ENCODE results near the gene HDAC9.

HDAC9 gene

GRCh38 chr7:18495412-18496340 is at the start of gene HDAC9:
Gene HDAC9, plus strand, starts transcription at chr7:18495749. Its CDS starts 554 bp downstream, at chr7:18496303.
- peak; percentile 85 to 94 (median 91) for DNase-seq

- DNase-seq = peak in 1 of 3 experiments; percentile 38
Measured at GRCh38 chr7:18445916-18446520, 49.5 kb upstream of the HDAC9 start.

GRCh38 chr7:18450019-18450418 is 45.5 kb upstream of the HDAC9 start:
- no peak for DNase-seq

GRCh38 chr7:18455606-18456005 is 39.9 kb upstream of the HDAC9 start:
- peak in 2 of 3 experiments; percentile 12 to 54 for DNase-seq

- DNase-seq = peak in 2 of 3 experiments; percentile 51 to 79
Measured at GRCh38 chr7:18457832-18458231, 37.7 kb upstream of the HDAC9 start.

GRCh38 chr7:18458830-18459229 is 36.7 kb upstream of the HDAC9 start:
- DNase-seq = no peak

GRCh38 chr7:18459484-18460245 is 35.9 kb upstream of the HDAC9 start:
- DNase-seq = no peak

- no peak for DNase-seq
Measured at GRCh38 chr7:18461785-18462467, 33.6 kb upstream of the HDAC9 start.

GRCh38 chr7:18464830-18465229 is 30.7 kb upstream of the HDAC9 start:
- DNase-seq = no peak

- no peak for DNase-seq
Measured at GRCh38 chr7:18467011-18467410, 28.5 kb upstream of the HDAC9 start.

GRCh38 chr7:18468795-18469194 is 26.8 kb upstream of the HDAC9 start:
- no peak for DNase-seq

GRCh38 chr7:18469316-18469715 is 26.2 kb upstream of the HDAC9 start:
- DNase-seq = no peak

- no peak for DNase-seq
Measured at GRCh38 chr7:18471476-18472160, 23.9 kb upstream of the HDAC9 start.

- no peak for DNase-seq
Measured at GRCh38 chr7:18472161-18472483, 23.4 kb upstream of the HDAC9 start.

GRCh38 chr7:18473119-18473518 is 22.4 kb upstream of the HDAC9 start:
- DNase-seq = no peak

GRCh38 chr7:18474944-18475343 is 20.6 kb upstream of the HDAC9 start:
- no peak for DNase-seq

GRCh38 chr7:18475488-18475887 is 20.1 kb upstream of the HDAC9 start:
- peak in 2 of 3 experiments; percentile 13 to 49 for DNase-seq

- no peak for DNase-seq
Measured at GRCh38 chr7:18481776-18482175, 13.8 kb upstream of the HDAC9 start.

- DNase-seq = no peak
Measured at GRCh38 chr7:18488049-18488448, 7.5 kb upstream of the HDAC9 start.

- peak in 1 of 3 experiments; percentile 42 for DNase-seq
Measured at GRCh38 chr7:18489624-18490023, 5.9 kb upstream of the HDAC9 start.

GRCh38 chr7:18491871-18492270 is 3.7 kb upstream of the HDAC9 start:
- no peak for DNase-seq

GRCh38 chr7:18494406-18494805 is 1.1 kb upstream of the HDAC9 start:
- peak in 1 of 3 experiments; percentile 35 for DNase-seq

All from NCI-H1417 (cell line).